SKM-1 (cell line): ENCODE data around the gene RPTOR.

ENCODE experiments used
- DNase-seq: peaks from one replicate; lab custom pipeline; 2025; ENCODE audit not compliant: unreplicated experiment; lab: John Stamatoyannopoulos, UW

RPTOR gene

DNA sequence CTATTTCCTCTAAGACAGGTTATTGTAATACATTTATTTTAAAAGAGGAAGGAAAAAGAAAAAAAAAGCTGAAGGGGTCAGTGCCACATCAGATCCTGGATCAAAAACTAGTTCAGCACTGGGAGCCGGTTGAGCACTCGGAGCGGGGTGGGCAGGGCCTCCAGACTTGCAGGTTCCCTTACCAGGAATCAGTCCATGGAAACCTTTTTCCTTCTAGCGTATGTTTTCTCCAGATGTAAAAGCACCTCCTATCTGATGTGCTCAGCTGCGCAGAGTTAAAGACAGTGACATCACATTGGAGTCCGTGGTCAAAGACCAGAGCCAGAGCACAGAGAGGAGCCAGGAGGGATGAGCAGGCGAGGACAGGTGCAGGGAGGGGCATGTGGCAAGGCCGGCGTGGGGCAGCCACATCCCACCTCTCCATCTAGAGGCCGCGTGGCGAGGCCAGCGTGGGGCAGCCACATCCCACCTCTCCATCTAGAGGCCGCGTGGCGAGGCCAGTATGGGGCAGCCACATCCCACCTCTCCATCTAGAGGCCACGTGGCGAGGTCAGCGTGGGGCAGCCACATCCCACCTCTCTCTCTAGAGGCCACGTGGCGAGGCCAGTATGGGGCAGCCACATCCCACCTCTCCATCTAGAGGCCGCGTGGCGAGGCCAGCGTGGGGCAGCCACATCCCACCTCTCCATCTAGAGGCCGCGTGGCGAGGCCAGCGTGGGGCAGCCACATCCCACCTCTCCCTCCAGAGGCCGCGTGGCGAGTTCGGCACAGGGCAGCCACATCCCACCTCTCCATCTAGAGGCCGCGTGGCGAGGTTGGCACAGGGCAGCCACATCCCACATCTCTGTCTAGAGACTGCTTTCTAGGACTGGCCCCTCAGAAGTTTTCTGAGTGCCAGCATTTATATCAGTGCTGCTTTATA is 280.2 kb downstream of the RPTOR start:
- DNase-seq, result no peak

DNA sequence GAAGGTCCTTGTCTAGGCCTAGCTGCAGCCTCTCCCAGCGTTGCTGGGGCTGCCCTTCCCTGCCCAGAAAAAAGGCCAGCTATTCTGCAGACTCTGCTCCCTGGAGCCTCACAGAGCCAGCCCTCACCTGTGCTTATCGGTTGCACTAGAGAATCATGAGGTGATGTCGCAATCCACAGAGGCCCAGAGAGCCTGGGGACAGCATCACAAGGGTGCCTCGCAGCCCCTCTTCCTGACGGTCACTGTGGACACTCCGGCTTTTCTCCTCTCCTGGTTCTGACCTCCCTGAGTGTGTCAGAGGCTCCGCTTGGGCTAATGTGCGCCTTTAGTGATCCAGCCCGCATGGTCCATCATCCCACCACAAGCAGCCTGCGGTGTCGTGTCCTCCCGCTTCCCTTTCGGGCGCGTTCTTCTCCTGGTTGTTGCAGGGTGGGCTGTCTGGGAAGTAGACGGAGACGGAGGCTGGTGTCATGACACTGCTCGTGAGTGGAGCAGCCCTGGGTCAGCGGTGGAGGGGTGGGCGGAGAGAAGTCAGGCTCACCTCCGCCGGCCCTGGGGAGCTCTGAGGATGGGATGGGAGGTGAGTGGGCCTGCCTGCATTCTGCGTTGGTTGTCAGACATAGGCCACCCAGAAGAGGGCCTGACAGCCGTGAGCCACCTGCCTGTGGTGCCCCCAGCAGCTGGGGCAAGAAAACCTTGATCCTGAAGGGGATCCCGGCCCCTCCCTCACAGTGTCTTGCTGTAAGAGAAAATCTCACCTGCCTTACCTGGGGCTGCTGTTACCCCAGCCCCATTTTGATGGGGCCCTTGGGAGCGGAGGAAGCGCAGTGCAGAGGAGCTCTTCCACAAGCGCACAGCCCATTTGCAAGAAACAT is 281.1 kb downstream of the RPTOR start:
- no peak for DNase-seq

DNA sequence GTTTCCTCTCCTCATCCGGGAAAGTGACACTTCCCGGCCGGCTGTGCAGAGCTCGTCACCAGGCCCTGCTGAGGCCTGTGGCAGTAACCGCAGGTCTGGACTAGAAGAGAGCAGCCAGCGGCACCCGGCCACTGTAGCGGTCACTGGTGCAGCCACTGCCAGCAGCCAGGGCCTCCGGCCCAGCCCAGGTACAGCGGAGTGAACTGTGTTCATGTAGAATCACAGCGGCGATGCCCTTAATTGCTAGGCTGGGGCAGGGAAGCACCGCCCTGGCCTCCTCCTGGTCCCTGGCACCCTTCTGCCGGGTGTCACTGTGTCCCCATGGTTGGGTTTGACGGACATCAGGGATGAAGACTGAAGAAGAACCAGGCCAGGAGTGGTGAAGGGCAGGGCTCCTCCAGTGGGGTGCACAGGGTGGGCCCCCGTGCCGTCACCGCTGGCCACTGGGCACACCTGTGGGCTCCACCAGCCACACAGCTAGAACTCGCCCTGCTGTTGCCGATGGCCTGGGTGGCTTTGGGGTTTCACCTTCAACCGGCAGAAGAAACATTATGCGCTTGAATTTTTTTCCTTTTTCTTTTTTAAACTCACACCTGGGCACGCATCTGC is 281.8 kb downstream of the RPTOR start:
- DNase-seq, result no peak

DNA sequence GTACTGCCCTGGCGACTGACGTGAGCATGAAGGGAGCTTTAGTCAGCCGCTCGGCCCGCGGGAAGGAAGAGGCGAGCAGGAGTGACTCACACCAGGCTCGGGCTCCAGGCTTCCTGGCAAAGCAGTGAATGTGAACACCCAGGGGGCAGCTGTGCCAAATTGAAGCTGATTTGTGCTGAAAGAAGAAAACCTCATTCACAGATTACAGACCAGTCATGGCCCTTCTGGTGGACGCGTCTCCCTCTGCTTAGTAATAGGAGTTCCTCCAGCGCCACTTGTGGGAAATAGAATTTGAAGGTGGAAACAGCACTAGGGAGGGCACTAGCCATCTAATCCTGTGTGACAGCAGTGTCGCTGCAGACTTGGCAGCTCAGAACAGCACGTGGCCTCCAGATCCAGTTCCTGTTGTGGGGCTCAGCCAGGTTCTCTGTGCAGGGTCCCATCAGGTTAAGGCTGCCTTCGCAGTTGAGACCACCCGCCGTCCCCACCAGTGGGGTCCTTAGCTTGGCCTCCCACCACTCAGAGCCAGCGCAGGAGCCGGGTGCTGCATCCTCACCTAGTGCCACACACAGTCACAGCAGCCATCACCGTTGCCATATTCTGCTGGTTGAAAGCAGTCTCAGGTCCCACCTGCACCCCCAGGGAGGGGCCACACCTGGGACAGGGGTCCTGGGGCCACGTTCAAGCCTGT is 282.5 kb downstream of the RPTOR start:
- no peak for DNase-seq

DNA sequence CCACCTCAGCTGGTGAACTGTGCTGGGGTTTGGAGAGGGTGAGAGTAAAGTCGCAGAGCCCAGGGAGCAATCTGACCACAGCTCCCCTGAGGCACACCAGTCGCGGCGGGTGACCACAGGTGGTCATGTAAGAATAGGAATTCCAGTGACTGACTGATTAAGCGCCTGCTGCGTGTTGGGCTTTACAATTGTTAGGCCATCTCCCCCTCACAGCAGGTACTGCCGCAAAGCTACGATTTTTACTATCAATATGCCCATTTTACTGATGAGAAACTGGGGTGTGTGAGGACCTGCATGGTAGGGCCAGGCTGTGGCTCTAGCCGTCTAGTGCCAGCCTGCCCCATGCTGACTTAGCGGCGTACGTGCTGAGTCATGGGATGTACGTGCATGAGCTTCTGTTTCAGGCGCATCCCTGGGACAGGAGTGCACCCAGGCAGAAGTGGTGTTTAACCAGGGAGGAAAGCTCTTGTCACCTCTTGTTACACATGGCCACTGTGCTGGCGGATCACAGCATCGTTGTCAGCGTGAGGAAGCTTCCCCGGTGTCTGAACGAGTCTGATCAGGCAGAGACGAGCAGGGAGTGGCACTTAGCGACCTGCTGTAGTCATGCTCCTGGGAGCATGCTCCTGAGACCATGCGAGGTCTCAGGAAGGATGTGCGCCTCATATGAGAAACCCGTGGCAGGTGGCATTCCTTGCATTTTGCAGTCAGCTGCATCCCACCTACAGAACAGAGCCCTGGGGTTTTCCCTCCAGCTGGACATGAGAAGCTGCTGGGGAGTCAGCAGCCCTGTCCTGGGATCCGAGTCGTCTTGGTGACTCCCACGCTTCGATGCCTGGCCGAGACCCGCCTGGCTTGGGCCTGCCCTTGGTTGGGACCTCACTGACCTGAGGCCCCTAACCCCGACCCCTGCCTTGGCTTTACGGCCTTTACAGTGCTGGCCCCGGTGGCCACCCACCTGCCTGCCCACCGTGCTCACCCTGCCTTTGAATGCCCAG is 283.3 kb downstream of the RPTOR start:
- DNase-seq, result no peak

DNA sequence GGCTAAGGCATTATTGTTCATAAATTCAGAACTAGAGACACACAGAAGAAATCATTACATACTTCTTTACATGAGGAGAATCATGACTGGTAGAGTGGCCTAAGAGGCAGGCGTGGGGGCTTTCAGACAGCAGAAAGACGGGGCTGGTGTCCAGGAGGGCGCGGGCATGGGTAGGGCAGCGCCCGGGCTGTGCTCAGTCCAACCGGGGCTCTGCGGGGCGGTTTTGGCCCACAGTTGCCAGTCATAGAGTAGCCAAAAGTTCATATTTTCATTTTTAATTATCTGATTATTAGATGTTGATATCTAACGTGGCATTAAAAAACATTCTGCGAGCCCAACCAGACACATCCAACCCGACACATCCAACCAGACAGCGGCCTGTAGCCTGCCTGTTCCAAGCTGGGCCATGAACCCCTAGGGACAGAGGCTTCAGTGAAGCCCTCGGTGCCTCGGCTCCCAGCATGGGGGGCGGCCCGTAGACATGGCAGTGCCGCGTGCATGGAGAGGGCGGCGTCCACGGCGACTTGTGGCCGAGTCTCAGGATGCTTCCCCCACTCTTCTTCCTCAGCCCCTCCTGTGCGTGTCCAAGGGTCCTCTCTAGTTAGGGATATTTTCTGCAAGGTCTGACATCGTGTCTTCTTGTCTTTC is 284.7 kb downstream of the RPTOR start:
- no peak for DNase-seq

DNA sequence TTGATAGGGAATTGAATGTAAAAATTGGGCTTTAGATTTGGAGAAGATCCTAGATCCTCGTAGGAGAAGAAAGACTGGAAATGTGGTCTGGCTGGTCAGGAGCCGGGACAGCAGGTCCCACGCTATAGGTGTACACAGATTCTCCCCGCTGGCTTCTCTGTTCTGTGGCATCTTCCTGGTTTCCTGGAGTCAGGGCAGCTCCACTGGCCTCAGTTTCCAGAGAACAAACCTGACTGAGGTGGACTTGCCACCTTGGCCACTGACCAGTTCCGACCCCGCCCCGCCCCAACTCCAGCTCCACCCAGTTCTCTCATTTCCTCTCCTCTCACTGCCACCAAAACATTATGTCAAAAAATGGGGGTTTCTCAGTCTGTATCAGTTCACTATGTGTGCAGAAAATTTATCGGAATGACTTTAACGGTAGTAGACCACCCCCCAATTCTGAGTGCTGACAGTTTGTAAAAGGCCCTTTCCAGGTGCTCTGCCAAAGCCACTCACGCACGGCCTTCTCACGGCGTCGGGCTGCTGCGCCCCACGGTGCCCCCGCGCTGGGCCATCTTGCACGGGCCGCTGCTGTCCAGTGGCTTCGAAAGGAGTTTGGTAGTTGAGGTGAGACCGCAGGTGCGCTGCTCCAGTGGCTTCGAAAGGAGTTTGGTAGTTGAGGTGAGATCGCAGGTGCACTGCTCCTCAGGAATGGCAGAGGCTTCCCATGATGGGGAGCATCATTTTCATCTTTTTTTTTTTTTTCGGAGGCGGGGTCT is 285.6 kb downstream of the RPTOR start:
- no peak for DNase-seq

DNA sequence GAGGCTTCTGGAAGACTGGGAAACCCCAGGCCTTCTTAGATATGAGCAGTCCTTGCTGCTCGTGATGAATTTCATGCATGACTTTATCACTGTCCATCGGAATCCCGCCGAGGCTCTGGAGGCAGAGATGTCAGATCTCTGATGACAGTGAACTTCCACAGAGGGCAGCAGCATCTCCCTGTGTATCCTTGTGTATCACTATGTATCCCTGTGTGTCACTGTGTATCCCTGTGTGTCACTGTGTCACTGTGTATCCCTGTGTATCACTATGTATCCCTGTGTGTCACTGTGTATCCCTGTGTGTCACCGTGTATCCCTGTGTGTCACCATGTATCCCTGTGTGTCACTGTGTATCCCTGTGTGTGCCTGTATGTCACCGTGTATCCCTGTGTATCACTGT is 286.9 kb downstream of the RPTOR start:
- DNase-seq, result no peak

DNA sequence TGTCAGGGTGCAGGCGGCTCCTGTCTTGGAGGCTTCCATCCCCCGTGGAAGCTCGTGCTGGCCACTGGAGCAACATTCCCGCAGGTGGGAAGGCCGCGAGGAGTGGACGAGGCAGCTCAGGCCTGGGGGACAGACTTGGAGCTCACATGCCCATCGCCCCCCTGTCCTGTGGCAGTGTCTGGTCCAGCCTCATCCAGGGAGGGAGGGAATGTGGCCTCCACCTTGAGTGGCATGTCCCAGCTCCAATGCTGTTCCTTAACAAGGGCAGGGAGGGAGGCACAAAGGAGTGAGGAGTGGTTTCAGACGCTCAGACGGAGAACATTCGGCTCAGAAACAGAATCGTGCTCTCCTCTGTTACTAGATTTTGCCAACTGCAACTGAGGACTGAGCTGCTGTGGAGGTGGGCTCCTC is 287.6 kb downstream of the RPTOR start:
- no peak for DNase-seq

DNA sequence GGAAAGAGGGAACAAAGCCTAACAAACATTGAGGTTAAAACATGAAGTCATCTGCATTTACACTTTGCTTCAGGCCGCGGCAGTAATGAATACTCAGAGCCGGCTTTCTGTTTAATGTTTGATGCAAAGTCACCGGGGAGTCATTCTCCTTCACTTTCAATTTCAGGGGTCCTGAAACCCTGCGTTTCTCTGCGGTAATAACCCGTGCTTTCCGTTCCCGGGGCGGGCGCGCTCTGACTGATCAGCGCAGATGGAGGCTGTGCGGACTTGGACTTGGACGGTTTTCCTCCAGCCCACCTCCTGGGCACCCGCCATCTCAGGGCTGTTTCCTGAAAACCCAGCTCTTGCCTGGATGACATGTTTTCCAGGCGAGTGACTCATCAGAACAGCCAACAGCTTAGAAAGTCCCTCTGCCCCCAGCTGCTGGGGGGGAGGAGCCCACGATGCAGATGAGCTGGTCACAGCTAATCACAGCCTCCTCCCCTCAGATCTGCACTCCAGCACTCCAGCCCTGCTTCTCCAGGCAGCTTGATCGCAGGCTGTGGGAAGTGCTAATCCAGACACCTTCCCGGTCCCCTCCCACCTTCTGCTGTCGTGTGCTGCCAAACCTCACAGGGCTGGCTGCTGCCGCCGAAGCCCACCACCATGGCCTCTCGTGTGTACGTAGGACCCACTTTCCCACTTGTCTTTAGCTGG is 288.4 kb downstream of the RPTOR start:
- no peak for DNase-seq

DNA sequence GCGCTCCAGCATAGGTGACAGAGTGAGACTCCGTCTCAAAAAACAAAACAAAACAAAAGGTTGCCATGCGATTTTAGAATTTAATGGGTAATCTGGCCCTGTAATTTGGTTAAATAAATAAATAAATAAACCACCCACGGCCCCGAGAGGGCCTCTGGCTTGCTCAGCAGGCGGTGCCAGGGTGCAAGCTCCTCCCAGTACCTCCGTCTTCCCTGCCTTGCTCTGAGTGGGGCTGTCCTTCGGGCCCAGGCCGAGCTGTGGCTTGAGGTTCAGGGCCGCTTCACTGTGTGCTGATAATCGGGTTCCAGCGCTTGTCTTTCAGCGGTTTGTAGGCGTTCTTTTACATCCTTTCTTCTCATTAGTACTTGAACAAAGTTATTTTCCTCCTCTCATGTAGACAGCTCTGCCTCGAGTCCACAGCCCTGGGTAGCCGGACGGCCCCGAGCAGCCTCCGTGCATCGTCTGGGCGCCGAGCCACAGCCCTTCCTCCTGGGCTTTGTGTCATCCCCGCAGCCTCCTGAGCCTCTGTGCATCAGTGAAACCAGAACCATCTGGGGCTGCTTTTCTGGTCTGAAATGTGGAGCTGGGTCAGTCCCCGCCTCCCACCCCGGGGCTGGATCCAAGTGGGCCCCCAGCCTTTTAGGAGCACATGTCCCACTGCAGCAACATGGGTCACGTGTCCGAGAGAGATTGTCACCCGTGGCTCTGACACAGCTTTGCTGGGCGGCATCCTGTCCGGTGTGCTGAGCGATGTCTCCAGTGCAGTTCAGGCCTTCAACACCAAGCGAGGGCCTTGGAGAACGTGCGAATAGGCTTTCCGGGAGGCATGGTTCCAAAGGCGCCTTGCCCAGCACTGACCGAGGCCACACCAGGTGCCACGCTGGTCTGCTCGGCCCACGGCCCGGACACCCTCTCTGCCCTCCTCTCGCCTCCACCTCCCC is 289.6 kb downstream of the RPTOR start:
- DNase-seq, result no peak

DNA sequence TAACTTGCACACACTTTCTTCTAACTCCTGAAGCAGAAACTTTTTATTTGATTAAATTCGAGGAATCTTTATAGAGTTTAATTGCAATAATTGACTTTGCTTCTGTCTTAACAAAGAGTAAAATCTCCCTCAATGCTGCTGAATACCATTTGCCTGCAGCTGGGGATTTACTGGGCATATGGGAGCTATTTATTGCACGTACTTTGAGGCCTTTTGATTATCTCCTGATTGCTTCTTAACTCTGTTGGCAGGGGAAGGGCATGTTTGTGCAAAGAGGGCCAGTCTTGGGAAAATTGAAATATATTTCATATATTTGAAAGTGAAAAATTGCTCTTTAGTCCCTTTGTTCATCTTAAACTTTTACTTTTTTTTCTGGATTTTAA is 290.2 kb downstream of the RPTOR start:
- DNase-seq, result no peak

DNA sequence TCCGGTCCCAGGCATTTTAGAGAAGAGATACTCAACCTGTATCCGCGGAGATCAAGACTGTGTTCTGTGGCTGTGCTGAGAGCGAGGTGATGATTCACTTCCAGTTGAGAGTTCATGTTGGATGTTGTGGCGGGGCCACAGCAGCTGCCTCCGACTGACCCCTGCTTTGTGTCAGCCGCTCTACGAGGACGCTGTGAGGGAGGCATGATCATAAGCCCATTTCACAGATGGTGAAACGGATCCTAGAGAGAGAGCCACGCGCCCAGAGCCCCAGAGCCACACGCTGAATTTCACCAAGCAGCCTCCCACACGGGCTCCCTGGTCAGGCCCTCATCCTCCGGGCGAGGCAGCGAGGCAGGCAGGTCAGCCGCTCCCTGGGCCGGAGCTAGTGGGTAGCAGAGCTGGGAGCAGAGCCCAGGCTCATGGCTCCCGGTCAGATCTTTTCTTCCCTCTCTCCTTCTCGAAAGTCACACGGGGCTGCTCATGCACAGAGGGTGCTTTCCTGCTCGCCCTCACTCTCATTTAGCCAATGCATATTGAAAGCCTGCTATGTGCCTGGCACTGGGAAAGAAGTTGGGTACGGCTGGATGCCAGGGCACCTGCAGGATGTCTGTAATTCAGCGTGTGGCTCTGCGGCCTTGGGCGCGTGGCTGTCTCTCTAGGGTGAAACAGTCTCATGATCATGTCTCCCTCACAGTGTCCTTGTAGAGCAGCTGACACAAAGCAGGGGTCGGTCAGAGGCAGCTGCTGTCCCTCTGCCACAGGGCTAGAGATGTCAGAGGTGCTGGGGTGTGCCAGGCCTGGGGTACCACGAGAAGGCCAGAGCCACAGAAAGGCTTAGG is 291.4 kb downstream of the RPTOR start:
- DNase-seq, result no peak

DNA sequence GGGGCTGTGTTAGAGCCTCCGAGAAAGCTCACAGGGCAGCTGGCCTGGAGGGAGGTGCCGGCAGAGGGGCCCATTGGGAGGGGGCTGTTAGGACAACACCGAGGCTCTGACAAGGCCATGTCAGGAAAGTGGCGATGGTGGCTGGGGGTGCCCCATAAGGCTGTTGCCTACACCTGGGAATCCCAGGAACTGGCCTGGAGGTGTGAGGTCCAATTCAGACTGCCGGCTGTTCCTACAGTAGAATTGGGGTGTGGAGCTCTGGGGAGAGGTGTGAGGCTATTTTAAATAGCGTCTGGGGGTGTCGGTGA is 292.0 kb downstream of the RPTOR start:
- DNase-seq, result no peak

DNA sequence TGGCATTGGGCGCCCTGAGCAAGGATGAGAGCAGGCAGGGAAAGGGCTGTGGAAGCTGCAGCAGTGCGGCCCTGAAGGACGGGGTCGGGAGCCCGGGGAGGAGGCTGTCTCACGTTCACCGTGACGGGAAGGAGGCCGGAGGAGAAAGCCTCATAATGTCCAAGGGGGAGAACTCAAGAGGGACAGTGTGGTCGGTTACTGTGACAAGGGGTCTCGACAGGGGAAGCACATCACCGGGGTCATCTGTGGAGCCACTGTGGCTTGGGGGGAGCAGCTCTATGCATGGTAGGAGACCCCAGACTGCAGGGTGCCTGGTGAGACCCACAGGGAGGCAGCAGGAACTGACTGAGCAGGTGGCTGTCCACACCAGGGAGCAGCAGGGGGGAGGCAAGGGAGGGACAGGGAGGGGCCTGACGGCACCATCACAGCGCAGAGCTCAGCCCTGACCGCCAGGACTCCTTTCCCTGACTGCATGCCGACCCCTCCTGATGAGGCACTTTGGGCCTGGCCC is 292.4 kb downstream of the RPTOR start:
- DNase-seq, result no peak

DNA sequence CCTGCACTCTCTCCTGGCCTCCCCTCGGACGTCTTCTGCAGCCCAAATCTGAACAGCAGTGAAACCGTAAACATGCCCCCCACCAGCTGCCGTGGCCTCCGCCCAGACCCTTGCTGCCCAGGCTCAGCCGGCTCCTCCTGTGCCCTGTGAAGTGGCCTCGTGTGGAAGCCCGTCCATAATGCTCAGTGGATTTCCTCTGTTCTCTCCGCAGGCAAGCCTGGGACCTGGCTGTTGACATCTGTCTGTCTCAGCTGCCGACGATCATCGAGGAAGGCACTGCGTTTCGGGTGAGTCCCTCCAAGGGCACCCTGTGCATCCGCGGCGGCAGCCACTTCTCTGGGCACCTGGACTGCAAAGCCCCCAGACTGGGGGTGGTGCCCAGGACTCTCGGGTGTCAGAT is 293.1 kb downstream of the RPTOR start:
- DNase-seq, result no peak
